ENCODE data around the gene GRK5.

- TF ChIP-seq CTCF (IDR thresholded peaks at IDR 0.05 in 4 of 5, conservative IDR thresholded peaks at IDR 0.05 in 1 of 5), result no peak
- TF ChIP-seq POLR2A (IDR thresholded peaks at IDR 0.05), result no peak
Measured at GRCh38 chr10:119162452-119163092, 44.8 kb upstream of the GRK5 start.
